GM21515 (cell line): Measurements from ENCODE around the gene GAGE12E.
"Not testable (repeated sequence)": the region's sequence is repeated elsewhere in the genome, so short reads cannot be mapped to it uniquely, and the experiment has no call there.

Experiments used
- ATAC-seq: cut with Tn5 transposase; IDR thresholded peaks from one replicate; pipeline ENCODE4 v1.9.1; 2021; ENCODE audit not compliant: unreplicated experiment

GAGE12E gene

GRCh38 chrX:49550989-49551388 is at the start of gene GAGE12E:
Gene GAGE12E (plus strand): TSS chrX:49551289. CDS start chrX:49552444, 1,155 bp downstream.
- not testable (repeated sequence) for ATAC-seq

- not testable (repeated sequence) for ATAC-seq
Measured at GRCh38 chrX:49531877-49532276, 19.2 kb upstream of the GAGE12E start, which contains the start of gene GAGE12C. Gene GAGE12C (plus strand): TSS chrX:49532177. CDS start chrX:49533332, 1,155 bp downstream.

- not testable (repeated sequence) for ATAC-seq
Measured at GRCh38 chrX:49541433-49541832, 9.7 kb upstream of the GAGE12E start, which contains the start of gene GAGE12D. Gene GAGE12D (plus strand): TSS chrX:49541733. CDS start chrX:49542888, 1,155 bp downstream.

- not testable (repeated sequence) for ATAC-seq
Measured at GRCh38 chrX:49560542-49560941, 9.5 kb downstream of the GAGE12E start, which contains the start of gene GAGE12F. Gene GAGE12F (plus strand): TSS chrX:49560842. CDS start chrX:49561997, 1,155 bp downstream.

- not testable (repeated sequence) for ATAC-seq
Measured at GRCh38 chrX:49568728-49569127, 17.6 kb downstream of the GAGE12E start.

- not testable (repeated sequence) for ATAC-seq
Measured at GRCh38 chrX:49569152-49569551, 18.1 kb downstream of the GAGE12E start.

GRCh38 chrX:49570100-49570499 is 19.0 kb downstream of the GAGE12E start, which contains the start of gene GAGE12G:
Gene GAGE12G (plus strand): TSS chrX:49570400. CDS start chrX:49571555, 1,155 bp downstream.
- ATAC-seq, result not testable (repeated sequence)

GRCh38 chrX:49579649-49580048 is 28.6 kb downstream of the GAGE12E start, which contains the start of gene GAGE12H:
Gene GAGE12H (plus strand): TSS chrX:49579949. CDS start chrX:49581104, 1,155 bp downstream.
- ATAC-seq, result not testable (repeated sequence)

GRCh38 chrX:49589196-49589595 is 38.1 kb downstream of the GAGE12E start, which contains the start of gene GAGE2A:
Gene GAGE2A (plus strand): TSS chrX:49589496. CDS start chrX:49590651, 1,155 bp downstream.
- ATAC-seq, result not testable (repeated sequence)

GRCh38 chrX:49589769-49590478 is 38.8 kb downstream of the GAGE12E start:
- ATAC-seq, result not testable (repeated sequence)

- not testable (repeated sequence) for ATAC-seq
Measured at GRCh38 chrX:49590488-49590887, 39.4 kb downstream of the GAGE12E start.

GRCh38 chrX:49598720-49599119 is 47.6 kb downstream of the GAGE12E start, which contains the start of gene GAGE1:
Gene GAGE1 (plus strand): TSS chrX:49599020. CDS start chrX:49600175, 1,155 bp downstream.
- not testable (repeated sequence) for ATAC-seq
